GM12874 (cell line): ENCODE measurements around the gene PRSS35.

Source experiments
- CTCF ChIP-seq: IDR thresholded peaks from 2 replicates; pipeline ENCODE4 v1.5.1; 2011; ENCODE audit warnings: low read depth, mild to moderate bottlenecking, control low read depth, low read length, moderate library complexity; ENCODE audit not compliant: insufficient read depth

PRSS35 gene

GRCh38 chr6:83558975-83559374 lies 46.6 kb downstream of the PRSS35 start:
- no peak for TF ChIP-seq CTCF

DNA sequence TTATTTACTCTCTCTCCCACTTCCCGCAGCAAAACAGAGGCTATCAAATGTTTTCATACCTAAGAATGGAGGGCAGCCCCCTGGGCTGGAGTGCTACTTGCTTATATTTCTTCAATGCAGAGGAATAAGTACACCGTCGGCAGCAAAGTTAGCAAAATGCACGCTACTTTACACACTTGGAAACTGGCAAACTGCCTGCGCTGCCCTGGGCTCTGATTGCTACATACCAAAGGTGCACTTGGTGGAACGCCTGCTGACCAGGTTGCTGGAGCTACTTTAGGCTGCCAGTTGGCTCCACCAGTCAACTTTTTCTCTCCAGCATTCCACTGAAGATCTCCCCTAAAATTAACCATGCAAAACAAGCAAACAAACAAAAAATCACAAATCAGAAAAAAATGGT lies 62.4 kb downstream of the PRSS35 start:
- no peak for TF ChIP-seq CTCF
